Left ventricle myocardium inferior (tissue), 1 donor: ENCODE results near the gene DENND1A. TPM values are rescaled to one million over a fixed set of nuclear protein-coding genes. Genes with fewer than 3 reads are reported as not detected.

ENCODE experiments used
- DNase-seq: peaks from one replicate; pipeline ENCODE4 v3.0.0-alpha.2; 2020
- H3K27ac ChIP-seq: fragments of 200-600 bp; replicated peaks from 2 replicates; pipeline ENCODE4 v1.8.0; 2021
- H3K27me3 ChIP-seq: fragments of 200-600 bp; 2 replicates; pipeline ENCODE4 v1.8.0; 2021; ENCODE audit warnings: low read depth
- H3K36me3 ChIP-seq: fragments of 200-600 bp; 2 replicates; pipeline ENCODE4 v1.8.0; 2021
- H3K4me1 ChIP-seq: fragments of 200-600 bp; 2 replicates; pipeline ENCODE4 v1.8.0; 2021
- H3K4me3 ChIP-seq: fragments of 200-600 bp; 2 replicates; pipeline ENCODE4 v1.8.0; 2021; ENCODE audit warnings: mild to moderate bottlenecking, moderate library complexity
- H3K9me3 ChIP-seq: fragments of 200-600 bp; replicated peaks from 2 replicates; pipeline ENCODE4 v1.8.0; 2021
- CTCF ChIP-seq: fragments of 200-600 bp; IDR thresholded peaks from 2 replicates; pipeline ENCODE4 v1.8.0; 2021; ENCODE audit warnings: antibody characterized with exemption, mild to moderate bottlenecking, borderline replicate concordance
- intact Hi-C: fragments of 100-400 bp; cut with micrococcal nuclease; formaldehyde crosslinking; loops from one replicate; pipeline ENCODE4 v1.11.0; 2022
- total RNA-seq: library from RNA; stranded (reverse); fragmentation: NEBNext Ultra II Directional; extraction: Animal tissue kit (Norgen Biotek cat#: 25700); gene quantifications from one replicate; pipeline ENCODE4 v1.2.1, GENCODE V29; 2021
- donor health status: DM: no; HTN: yes; CAD: no; lungs with severe emphysema.

Gene DENND1A
- total RNA-seq, 1 donor from 2014 or later = 12.2 TPM

DNA sequence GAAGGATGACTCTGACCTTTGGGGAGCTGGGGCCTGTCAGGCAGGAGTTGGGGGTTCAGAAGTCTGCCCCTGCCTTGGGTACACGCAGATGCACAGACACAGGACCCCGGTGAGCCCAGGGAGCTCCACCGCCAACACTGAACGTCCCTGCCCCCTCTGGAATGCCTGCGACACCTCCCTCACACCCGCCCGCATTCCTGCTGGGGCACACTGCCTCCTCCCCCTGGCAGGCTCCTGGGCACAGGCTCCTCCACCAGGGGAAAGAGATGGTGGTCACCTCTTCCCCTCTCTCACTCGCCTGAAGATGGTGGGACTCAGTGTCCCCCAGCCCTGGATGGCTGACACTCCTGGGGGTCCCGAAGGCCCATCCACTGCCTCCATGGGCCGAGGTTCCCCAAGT lies 561.9 kb downstream of the DENND1A start:
- Histone ChIP-seq H3K9me3 (no peaks in the 10 kb centered on the region), H3K4me1 (peaks cover 8% of the 10 kb centered on the region), H3K27ac (no peak overlapping the region), H3K36me3 (no peaks in the 10 kb centered on the region), H3K27me3 (peaks cover 83% of the 10 kb centered on the region), H3K4me3 (no peak overlapping the region)
- TF ChIP-seq CTCF = no peak
- no peak for DNase-seq
- intact Hi-C loops = no loop called here

GRCh38 chr9:123365881-123366528 lies 563.9 kb downstream of the DENND1A start:
- Histone ChIP-seq H3K27me3 (peaks cover 83% of the 10 kb centered on the region), H3K9me3 (no peaks in the 10 kb centered on the region), H3K27ac (no peak overlapping the region), H3K4me3 (no peak overlapping the region), H3K36me3 (no peaks in the 10 kb centered on the region), H3K4me1 (peaks cover 6% of the 10 kb centered on the region)
- no peak for DNase-seq
- TF ChIP-seq CTCF = no peak
- intact Hi-C loops = no loop called here

DNA sequence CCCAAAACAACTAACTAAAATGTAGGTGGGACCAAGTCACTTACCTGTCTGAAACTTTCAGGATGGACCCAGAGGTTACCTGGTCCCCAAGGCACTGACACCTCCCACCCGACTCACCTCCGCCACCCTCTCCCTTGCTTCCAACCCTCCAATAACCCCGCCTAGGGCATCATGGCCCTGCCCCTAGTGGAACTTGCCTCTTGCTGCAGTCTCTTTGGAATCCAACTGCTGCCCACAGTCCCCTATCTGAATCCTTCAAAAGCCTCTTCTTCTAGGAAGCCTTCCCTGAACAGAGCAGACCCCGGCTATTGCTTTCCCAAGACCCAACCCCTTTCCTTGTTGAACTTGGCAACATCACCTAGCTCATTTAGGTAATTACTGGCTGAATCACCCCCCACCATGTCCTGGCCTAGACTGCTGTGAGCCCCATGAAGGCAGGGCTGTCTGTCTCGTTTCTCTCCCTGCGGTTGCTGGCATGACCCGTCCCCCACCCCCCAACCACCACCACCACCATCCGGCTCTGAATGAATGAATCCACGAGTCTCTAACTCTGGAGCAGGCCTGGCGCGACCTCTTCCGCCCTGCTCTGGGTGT lies 564.5 kb downstream of the DENND1A start:
- Histone ChIP-seq H3K9me3 (no peaks in the 10 kb centered on the region), H3K36me3 (no peaks in the 10 kb centered on the region), H3K27ac (no peak overlapping the region), H3K4me3 (no peak overlapping the region), H3K4me1 (peaks cover 6% of the 10 kb centered on the region), H3K27me3 (peaks cover 83% of the 10 kb centered on the region)
- intact Hi-C loops = no loop called here
- no peak for DNase-seq
- TF ChIP-seq CTCF = no peak

DNA sequence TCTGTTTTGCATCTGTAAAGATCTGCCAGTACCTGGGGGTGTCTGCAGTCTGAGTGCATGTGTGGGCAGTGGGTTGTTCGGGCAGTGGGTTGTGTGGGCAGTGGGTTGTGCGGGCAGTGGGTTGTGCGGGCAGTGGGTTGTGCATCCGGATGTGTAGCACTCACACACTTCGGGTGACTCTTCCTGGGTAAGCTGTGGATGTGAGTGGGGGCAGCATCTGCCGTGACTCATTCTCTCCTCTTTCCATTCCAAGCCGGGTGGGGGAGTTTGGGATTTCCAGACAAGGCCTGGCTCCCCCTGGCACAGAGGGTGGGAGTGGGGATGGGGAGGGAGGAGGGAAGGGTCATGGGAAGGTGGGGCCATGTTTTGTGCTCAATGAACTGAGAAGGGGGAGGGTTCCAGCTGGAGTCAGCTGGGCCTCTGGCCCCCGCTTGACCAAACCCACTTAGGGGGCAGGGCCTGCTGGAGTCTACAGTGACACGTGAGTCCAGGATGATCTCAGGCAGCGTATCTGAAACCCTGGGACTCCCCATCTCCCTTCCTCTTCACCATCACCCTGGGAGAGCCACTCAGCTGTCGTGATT lies 565.6 kb downstream of the DENND1A start:
- TF ChIP-seq CTCF = no peak
- no peak overlapping the region for H3K4me3 ChIP-seq
- no peaks in the 10 kb centered on the region for H3K9me3 ChIP-seq
- peaks cover 77% of the 10 kb centered on the region for H3K27me3 ChIP-seq
- H3K4me1 ChIP-seq = peaks cover 6% of the 10 kb centered on the region
- H3K36me3 ChIP-seq = no peaks in the 10 kb centered on the region
- DNase-seq = no peak
- H3K27ac ChIP-seq = no peak overlapping the region
- intact Hi-C loops = no loop called here

GRCh38 chr9:123362856-123363255 lies 567.1 kb downstream of the DENND1A start:
- DNase-seq = no peak
- Histone ChIP-seq H3K27me3 (peaks cover 63% of the 10 kb centered on the region), H3K36me3 (no peaks in the 10 kb centered on the region), H3K9me3 (no peaks in the 10 kb centered on the region), H3K4me1 (no peaks in the 10 kb centered on the region), H3K4me3 (no peak overlapping the region), H3K27ac (no peak overlapping the region)
- intact Hi-C loops = no loop called here
- TF ChIP-seq CTCF = no peak
